BE2C (cell line): Measurements from ENCODE around the gene COL18A1.

ENCODE experiments used
- DNase-seq: peaks from one replicate; pipeline ENCODE4 v3.0.0-alpha.2; 2020
- H3K27me3 ChIP-seq: fragments of 250-450 bp; sonication (Bioruptor Pico); 2 replicates; pipeline ENCODE4 v1.5.1; 2020; ENCODE audit warnings: mild to moderate bottlenecking
- H3K36me3 ChIP-seq: fragments of 250-450 bp; sonication (Bioruptor Pico); 2 replicates; pipeline ENCODE4 v1.5.1; 2020; ENCODE audit warnings: mild to moderate bottlenecking
- H3K4me1 ChIP-seq: fragments of 250-450 bp; sonication (Bioruptor Pico); 2 replicates; pipeline ENCODE4 v1.5.1; 2020
- H3K4me3 ChIP-seq: 2 replicates; pipeline ENCODE4 v1.5.1; 2011; ENCODE audit warnings: low read depth, low read length
- H3K9me3 ChIP-seq: fragments of 250-450 bp; sonication (Bioruptor Pico); 2 replicates; pipeline ENCODE4 v1.5.1; 2020
- TF ChIP-seq, protein P1 (sequence below): IDR thresholded peaks from 2 replicates; pipeline ENCODE4 v1.5.1; 2012; ENCODE audit warnings: mild to moderate bottlenecking, low read depth, low read length

Gene COL18A1

DNA sequence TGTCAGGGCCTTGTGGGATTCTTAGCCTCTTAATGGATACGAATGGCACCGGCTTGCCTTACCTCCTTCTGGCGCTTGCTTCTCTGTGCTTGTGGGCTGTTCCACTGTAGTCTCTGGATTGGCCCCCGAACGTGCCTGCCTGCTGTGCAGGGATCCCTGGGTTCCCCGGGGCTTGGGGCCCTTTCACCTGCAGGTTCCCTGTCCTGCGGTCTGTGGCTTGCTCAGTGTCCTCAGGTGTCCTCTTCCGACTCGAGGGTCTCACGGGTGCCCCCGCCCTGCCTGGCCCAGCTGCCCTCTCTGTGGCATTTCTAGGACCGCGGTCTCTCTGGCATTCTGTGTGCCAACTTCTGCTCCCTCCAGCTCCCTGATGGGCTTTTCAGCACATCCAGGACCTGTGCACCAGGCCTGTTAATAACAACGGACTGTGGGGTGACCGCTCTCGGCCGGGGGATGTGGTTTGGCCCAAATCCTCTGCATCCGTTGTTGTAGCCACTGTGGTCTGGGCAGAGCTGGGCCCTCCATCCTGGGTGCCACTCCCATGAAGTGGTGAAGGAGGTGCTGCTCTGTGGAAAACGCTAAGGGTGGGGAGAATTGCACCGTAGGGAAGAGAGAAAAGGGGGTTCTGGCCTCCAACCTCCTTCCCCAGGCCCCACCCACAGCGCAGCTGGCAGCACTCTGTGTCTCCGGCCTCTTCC, 12.4 kb downstream of the COL18A1 start:
- Histone ChIP-seq H3K9me3 (no peaks in the 10 kb centered on the region), H3K4me3 (no peak overlapping the region), H3K27me3 (no peaks in the 10 kb centered on the region), H3K36me3 (no peaks in the 10 kb centered on the region), H3K4me1 (peaks cover 7% of the 10 kb centered on the region)
- TF ChIP-seq, protein P1, sequence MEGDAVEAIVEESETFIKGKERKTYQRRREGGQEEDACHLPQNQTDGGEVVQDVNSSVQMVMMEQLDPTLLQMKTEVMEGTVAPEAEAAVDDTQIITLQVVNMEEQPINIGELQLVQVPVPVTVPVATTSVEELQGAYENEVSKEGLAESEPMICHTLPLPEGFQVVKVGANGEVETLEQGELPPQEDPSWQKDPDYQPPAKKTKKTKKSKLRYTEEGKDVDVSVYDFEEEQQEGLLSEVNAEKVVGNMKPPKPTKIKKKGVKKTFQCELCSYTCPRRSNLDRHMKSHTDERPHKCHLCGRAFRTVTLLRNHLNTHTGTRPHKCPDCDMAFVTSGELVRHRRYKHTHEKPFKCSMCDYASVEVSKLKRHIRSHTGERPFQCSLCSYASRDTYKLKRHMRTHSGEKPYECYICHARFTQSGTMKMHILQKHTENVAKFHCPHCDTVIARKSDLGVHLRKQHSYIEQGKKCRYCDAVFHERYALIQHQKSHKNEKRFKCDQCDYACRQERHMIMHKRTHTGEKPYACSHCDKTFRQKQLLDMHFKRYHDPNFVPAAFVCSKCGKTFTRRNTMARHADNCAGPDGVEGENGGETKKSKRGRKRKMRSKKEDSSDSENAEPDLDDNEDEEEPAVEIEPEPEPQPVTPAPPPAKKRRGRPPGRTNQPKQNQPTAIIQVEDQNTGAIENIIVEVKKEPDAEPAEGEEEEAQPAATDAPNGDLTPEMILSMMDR, result no peak
- DNase-seq, result no peak

DNA sequence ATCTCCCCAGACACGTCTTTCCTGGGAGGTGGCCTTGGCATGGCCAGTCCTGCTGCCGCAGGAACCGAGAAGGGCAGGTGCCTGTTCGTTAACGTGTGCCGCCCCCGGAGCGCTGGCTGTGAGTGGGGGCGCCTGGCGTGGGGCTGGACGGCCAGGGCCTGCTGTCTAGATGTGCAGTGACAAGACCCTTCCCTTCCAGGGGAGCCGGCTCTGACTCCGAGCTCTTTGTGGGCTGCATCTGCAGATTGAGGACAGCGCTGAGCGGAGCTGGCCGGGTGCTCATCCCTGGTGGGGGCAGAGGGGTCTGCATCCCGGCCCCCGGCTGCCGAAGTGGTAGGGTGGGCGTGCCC, 13.0 kb downstream of the COL18A1 start:
- no peak for DNase-seq
- H3K27me3 ChIP-seq, result no peaks in the 10 kb centered on the region
- no peaks in the 10 kb centered on the region for H3K9me3 ChIP-seq
- no peak overlapping the region for H3K4me3 ChIP-seq
- peaks cover 7% of the 10 kb centered on the region for H3K4me1 ChIP-seq
- TF ChIP-seq, protein P1, result no peak
- H3K36me3 ChIP-seq, result no peaks in the 10 kb centered on the region

DNA sequence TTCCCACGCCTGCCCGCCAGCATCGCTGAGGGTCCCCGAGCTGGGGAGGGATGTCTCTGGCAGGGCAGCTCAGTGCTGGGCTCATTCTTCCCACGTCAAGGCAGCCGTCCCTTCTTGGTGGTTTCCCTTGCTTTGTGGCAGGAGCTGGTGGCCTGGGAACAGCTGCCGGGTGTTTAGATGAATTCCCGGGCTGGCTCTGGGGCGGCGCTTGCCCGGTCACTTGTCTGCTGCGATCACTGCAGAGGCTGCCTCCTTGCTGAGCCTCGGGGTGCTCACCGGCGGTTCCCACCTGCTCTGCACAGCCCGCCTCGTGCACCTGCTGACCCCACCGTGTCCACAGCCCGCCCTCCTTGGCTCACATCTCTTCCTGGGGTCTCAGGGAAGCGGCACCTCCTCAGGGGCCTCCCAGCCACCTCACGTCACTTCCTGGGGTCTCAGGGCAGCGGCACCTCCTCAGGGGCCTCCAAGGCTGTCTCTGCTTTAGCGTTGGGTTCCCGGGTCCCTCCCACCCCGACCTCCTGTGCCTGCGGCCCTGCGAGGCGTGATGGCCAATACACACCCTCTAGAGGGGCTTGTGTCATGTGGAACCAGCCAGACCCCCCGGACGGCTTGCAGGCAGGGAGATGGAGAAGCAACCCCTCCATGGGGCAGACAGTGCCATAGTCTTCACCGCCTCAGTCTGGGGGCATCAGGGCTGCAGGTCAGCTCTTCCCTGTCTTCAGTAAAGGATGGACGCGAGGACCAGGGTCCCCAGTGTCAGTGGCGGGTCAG, 13.5 kb downstream of the COL18A1 start:
- no peak for DNase-seq

DNA sequence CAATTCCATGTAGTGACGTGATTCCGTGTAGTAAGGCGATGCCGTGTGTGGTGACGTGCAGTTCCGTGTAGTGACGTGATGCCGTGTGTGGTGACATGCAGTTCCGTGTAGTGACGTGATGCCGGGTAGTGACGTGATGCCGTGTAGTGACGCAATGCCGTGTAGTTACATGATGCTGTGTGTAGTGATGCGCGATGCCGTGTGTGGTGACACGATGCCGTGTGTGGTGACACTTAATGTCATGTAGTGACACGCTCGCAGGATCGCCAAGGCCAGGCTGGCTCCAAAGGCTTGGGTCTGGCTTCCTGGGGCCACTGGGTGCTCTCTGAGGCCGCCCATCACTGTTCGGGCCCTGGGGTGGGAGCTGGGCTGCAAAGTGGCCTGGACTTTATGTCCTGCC, 14.2 kb downstream of the COL18A1 start:
- Histone ChIP-seq H3K4me1 (peaks cover 7% of the 10 kb centered on the region), H3K27me3 (no peaks in the 10 kb centered on the region), H3K9me3 (no peaks in the 10 kb centered on the region), H3K4me3 (no peak overlapping the region), H3K36me3 (no peaks in the 10 kb centered on the region)
- TF ChIP-seq, protein P1, result no peak
- DNase-seq, result no peak

More for the DNA sequence above, 13.5 kb downstream of the COL18A1 start:
- no peaks in the 10 kb centered on the region for H3K27me3 ChIP-seq
- no peak overlapping the region for H3K4me3 ChIP-seq
- no peaks in the 10 kb centered on the region for H3K36me3 ChIP-seq
- TF ChIP-seq, protein P1, result no peak
- H3K4me1 ChIP-seq, result peaks cover 7% of the 10 kb centered on the region
- no peaks in the 10 kb centered on the region for H3K9me3 ChIP-seq

DNA sequence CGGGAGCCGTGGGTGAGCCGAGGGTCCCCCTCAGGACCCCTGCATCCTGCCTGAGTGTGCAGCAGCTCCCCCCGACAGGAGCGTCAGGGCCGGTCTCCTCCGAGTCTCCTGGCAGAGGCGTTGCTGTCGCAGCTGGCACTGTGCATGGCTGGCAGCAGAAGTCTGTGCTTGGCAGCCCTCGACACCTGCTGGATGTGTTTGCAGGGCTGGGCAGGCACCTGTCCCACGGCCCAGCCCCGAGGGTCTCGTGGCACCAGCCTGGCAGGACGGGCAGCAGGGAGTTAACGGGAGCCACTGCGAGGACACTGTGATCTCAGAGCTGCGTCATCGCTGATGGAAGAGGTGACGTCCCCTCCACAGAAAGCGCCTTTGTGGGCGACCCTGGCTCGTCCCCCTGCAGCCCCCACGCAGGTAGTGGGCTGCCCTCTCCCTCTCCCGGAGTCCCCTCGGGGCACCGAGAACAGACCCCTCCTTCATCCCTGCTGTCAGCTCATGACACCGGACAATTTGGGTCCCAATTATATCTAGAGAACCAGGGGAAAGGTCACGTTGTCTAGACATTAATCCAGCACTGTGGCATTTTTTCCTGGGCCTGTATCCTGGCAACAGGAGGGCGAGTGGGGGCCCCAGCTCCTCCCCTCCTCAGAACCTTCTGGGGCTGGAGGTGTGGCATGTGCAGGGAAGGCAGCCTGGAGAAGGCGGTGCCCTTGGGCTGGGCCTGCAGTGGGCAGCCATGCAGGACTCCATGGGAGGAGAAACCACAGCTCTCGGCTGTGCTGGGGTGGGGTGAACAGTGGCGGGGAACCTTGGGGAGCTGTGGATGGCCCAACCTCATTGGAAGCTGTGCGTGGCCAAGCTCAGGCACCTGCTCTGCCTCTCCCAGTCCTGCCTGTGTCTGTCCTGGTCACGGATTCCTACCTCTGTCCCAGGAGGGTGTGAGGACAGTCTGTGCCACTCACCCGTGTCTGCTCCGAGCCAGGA, 15.4 kb downstream of the COL18A1 start:
- Histone ChIP-seq H3K27me3 (no peaks in the 10 kb centered on the region), H3K36me3 (no peaks in the 10 kb centered on the region), H3K4me1 (peaks cover 7% of the 10 kb centered on the region), H3K4me3 (no peak overlapping the region), H3K9me3 (no peaks in the 10 kb centered on the region)
- DNase-seq, result no peak
- TF ChIP-seq, protein P1, result no peak
